Germinal center (tissue), 1 donor: ENCODE data around the gene PIGQ.

Experiments
- DNase-seq: peaks from one replicate; pipeline ENCODE4 v3.0.0; 2012; ENCODE audit warnings: mixed read lengths, low spot score

Gene PIGQ

GRCh38 chr16:628321-629061 is 58.7 kb downstream of the PIGQ start:
- DNase-seq = no peak

GRCh38 chr16:629185-629832 is 59.5 kb downstream of the PIGQ start:
- DNase-seq = no peak

GRCh38 chr16:629833-630248 is 60.1 kb downstream of the PIGQ start:
- no peak for DNase-seq

GRCh38 chr16:630249-630814 is 60.6 kb downstream of the PIGQ start:
- DNase-seq = no peak

GRCh38 chr16:630815-631405 is 61.1 kb downstream of the PIGQ start, which contains the start of gene WFIKKN1:
TSS of gene WFIKKN1 (plus strand) at chr16:630985. CDS start at chr16:631254, 269 bp downstream.
- DNase-seq = no peak

- DNase-seq = no peak
Measured at GRCh38 chr16:631808-632358, 62.1 kb downstream of the PIGQ start.

- no peak for DNase-seq
Measured at GRCh38 chr16:632486-633335, 62.9 kb downstream of the PIGQ start.

GRCh38 chr16:633336-634050 is 63.7 kb downstream of the PIGQ start:
- no peak for DNase-seq
